Measurements from ENCODE around the gene TRPV3. TPM values are rescaled to one million over a fixed set of nuclear protein-coding genes. Genes with fewer than 3 reads are reported as not detected.
A peak's percentile ranks its signal among the peaks of the same experiment; 100 is the strongest.
"Not testable (repeated sequence)": the region's sequence is repeated elsewhere in the genome, so short reads cannot be mapped to it uniquely, and the experiment has no call there.

The TRPV3 gene
- total RNA-seq, 4 donors from 2014 or later, result 21.8 to 33.2 (median 25.1) TPM

DNA sequence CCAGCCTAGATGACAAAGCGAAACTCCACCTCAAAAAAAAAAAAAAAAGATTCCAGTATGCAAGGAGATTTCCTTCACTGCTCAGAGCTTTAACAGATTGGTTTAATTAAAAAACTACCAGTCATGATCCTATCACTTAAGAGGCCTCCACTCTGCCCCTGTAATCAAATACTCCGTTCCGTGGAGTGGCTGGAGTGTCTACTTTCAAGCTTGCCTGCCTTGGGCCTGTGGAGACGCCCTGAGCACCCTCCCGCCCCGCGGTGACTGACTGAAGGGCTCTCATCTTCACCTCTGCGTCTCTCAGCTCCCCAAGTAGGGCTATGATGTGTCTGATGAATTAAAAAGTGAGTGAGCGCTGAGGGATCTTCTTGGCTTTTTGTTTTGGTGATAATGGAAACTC lies 25.3 kb upstream of the TRPV3 start:
- intact Hi-C loops (cut with DNase I; ENCODE audit: low total_unique reads), result no loop called here
- no peak for DNase-seq (ENCODE audit: low spot score in 2 of 2)
- no peak for TF ChIP-seq CTCF (IDR thresholded peaks at IDR 0.05)
- TF ChIP-seq POLR2A (IDR thresholded peaks at IDR 0.05), result no peak
- no peak overlapping the region for H3K4me3 ChIP-seq (ENCODE audit: low read depth, poor library complexity, severe bottlenecking)
- WGBS, 2 donors, result 89 to 94% methylated on average over 9 of the region's 9 CpGs

GRCh38 chr17:3578667-3579066 lies 21.1 kb upstream of the TRPV3 start:
- intact Hi-C loops (cut with DNase I; ENCODE audit: low total_unique reads); DNase-seq (ENCODE audit: low spot score in 2 of 2); H3K4me3 ChIP-seq (ENCODE audit: low read depth, poor library complexity, severe bottlenecking): not testable (repeated sequence)
- 85 to 96% methylated on average over 4 of the region's 4 CpGs for WGBS, 2 donors

DNA sequence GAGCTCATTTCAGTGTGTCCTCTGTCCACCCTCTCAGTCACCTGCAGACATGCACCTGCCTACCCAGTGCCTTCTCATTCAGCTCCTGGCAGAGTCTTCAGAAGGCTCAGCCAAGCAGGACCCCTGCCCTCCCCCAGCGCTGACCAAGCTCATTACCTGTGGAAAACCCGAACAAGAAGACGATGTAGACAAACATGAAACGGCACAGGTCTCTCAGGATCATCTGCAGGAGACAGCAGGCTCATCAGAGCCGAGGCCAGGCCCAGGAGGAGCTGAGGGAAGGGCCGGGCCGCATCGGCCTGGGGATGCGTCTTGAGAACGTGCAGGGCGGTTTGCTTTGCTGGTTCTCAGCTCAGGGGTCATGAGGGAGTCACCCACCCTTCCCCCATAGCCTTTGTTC lies 19.4 kb upstream of the TRPV3 start:
- WGBS, 2 donors, result 94 to 95% methylated on average over 9 to 11 of the region's 11 CpGs
- H3K4me3 ChIP-seq (ENCODE audit: low read depth, poor library complexity, severe bottlenecking), result no peak overlapping the region
- DNase-seq (ENCODE audit: low spot score in 2 of 2), result no peak
- intact Hi-C loops (cut with DNase I; ENCODE audit: low total_unique reads), result no loop called here
- no peak for TF ChIP-seq CTCF (IDR thresholded peaks at IDR 0.05)
- TF ChIP-seq POLR2A (IDR thresholded peaks at IDR 0.05), result no peak

- 51 to 57% methylated on average over 5 of the region's 5 CpGs for WGBS, 2 donors
- no peak overlapping the region for H3K4me3 ChIP-seq (ENCODE audit: low read depth, poor library complexity, severe bottlenecking)
- intact Hi-C loops (cut with DNase I; ENCODE audit: low total_unique reads), result no loop called here
- peak in 1 of 2 donors; percentile 48 for DNase-seq (ENCODE audit: low spot score in 2 of 2)
- TF ChIP-seq CTCF (IDR thresholded peaks at IDR 0.05), result no peak
- no peak for TF ChIP-seq POLR2A (IDR thresholded peaks at IDR 0.05)
Measured at GRCh38 chr17:3575511-3575910, 17.9 kb upstream of the TRPV3 start.

DNA sequence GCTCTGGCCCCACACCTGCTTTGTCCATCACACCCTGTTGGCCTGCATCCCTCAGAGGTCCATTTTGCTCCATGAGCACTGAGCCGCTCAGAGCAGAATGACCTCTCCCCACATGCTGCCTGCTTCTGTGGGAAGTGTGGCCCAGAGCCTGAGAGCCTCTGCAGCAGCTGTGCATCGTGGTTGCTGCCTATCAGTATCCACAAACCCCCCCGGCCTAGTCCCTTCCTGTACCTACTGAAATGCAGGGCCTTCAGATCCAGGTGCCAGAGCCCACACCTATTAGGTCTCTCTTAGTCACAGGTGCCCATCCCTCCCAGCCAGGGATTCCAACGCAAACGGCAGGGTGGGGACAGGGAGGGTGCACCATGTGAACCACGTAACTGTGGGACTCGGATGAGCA lies 16.6 kb upstream of the TRPV3 start:
- no peak overlapping the region for H3K4me3 ChIP-seq (ENCODE audit: low read depth, poor library complexity, severe bottlenecking)
- 83 to 94% methylated on average over 7 of the region's 7 CpGs for WGBS, 2 donors
- no peak for DNase-seq (ENCODE audit: low spot score in 2 of 2)
- TF ChIP-seq CTCF (IDR thresholded peaks at IDR 0.05) (no peak), POLR2A (IDR thresholded peaks at IDR 0.05) (no peak)
- intact Hi-C loops (cut with DNase I; ENCODE audit: low total_unique reads), result no loop called here

- H3K4me3 ChIP-seq (ENCODE audit: low read depth, poor library complexity, severe bottlenecking), result no peak overlapping the region
- intact Hi-C loops (cut with DNase I; ENCODE audit: low total_unique reads), result no loop called here
- 84 to 86% methylated on average over 18 to 22 of the region's 22 CpGs for WGBS, 2 donors
- DNase-seq (ENCODE audit: low spot score in 2 of 2), result no peak
- TF ChIP-seq CTCF (IDR thresholded peaks at IDR 0.05), result no peak
- no peak for TF ChIP-seq POLR2A (IDR thresholded peaks at IDR 0.05)
Measured at GRCh38 chr17:3573246-3574100, 15.9 kb upstream of the TRPV3 start.

Measured in lower leg skin (tissue), 4 donors.